CD4-positive, alpha-beta T cell (primary cell): ENCODE results near the gene CACNB2. TPM values are rescaled to one million over a fixed set of nuclear protein-coding genes. Genes with fewer than 3 reads are reported as not detected.

Experiments
- ATAC-seq: fragments of 200-7000 bp; cut with Tn5 transposase; one replicate; pipeline ENCODE4 v1.10.0; 2022; ENCODE audit warnings: mild to moderate bottlenecking; ENCODE audit not compliant: poor library complexity
- CTCF ChIA-PET: fragments of 350-600 bp; sonication (Branson Sonifier 250); formaldehyde crosslinking; loops from one replicate; lab custom pipeline; 2021; ENCODE audit warnings: antibody characterized with exemption, inconsistent platforms; lab: Charles Lee
- POLR2A ChIA-PET: fragments of 350-600 bp; sonication (Branson Sonifier 250); formaldehyde crosslinking; loops from one replicate; lab custom pipeline; 2021; ENCODE audit warnings: antibody characterized with exemption, inconsistent platforms; lab: Charles Lee
- DNase-seq, 14 experiments: peaks; one replicate each; pipeline ENCODE4 v3.0.0-alpha.2; 2013 to 2020; ENCODE audit warnings: mixed read lengths in 2 of 14
- H3K27ac ChIP-seq, 2 donors: one replicate each; pipeline versions ENCODE4 v1.5.1 to v1.7.0; 2013; ENCODE audit warnings: low read length in 2 of 2, low read depth in 1 of 2, mild to moderate bottlenecking in 1 of 2
- H3K27me3 ChIP-seq, 2 experiments: 1 replicate in 1 of 2; 2 replicates in 1 of 2; pipeline versions ENCODE4 v1.6.1 to v1.7.0; 2013; ENCODE audit warnings: low read length in 2 of 2, control low read depth in 1 of 2, mild to moderate bottlenecking in 1 of 2, moderate library complexity in 1 of 2; ENCODE audit not compliant: insufficient read depth in 2 of 2, control insufficient read depth in 1 of 2
- H3K36me3 ChIP-seq: one replicate; pipeline ENCODE4 v1.6.1; 2013; ENCODE audit warnings: low read length, control low read depth; ENCODE audit not compliant: insufficient read depth
- H3K4me1 ChIP-seq: one replicate; pipeline ENCODE4 v1.6.1; 2013; ENCODE audit warnings: low read length, control low read depth; ENCODE audit not compliant: insufficient read depth
- H3K4me3 ChIP-seq: one replicate; pipeline ENCODE4 v1.5.1; 2013; ENCODE audit warnings: mild to moderate bottlenecking, low read length, moderate library complexity
- H3K9me3 ChIP-seq, 2 experiments: 1 replicate in 1 of 2; 2 replicates in 1 of 2; pipeline versions ENCODE4 v1.6.1 to v1.7.0; 2013; ENCODE audit warnings: low read length in 2 of 2, mild to moderate bottlenecking in 2 of 2, control low read depth in 1 of 2, moderate library complexity in 1 of 2; ENCODE audit not compliant: control insufficient read depth in 1 of 2, insufficient read depth in 1 of 2
- H3K27ac Mint-ChIP-seq: one replicate; pipeline ENCODE4 v1.8.0; 2020; ENCODE audit warnings: mixed read lengths
- H3K27me3 Mint-ChIP-seq: one replicate; pipeline ENCODE4 v1.8.0; 2021; ENCODE audit warnings: mixed read lengths
- H3K36me3 Mint-ChIP-seq: one replicate; pipeline ENCODE4 v1.8.0; 2021; ENCODE audit warnings: low read depth, mixed read lengths
- H3K4me1 Mint-ChIP-seq: one replicate; pipeline ENCODE4 v1.8.0; 2021; ENCODE audit warnings: low read depth, mixed read lengths
- H3K4me3 Mint-ChIP-seq: one replicate; pipeline ENCODE4 v1.8.0; 2020; ENCODE audit warnings: mild to moderate bottlenecking, mixed read lengths
- H3K9me3 Mint-ChIP-seq: one replicate; pipeline ENCODE4 v1.8.0; 2020; ENCODE audit warnings: mixed read lengths
- intact Hi-C, 2 experiments: fragments of 100-400 bp; cut with DNase I in 1 of 2; cut with micrococcal nuclease in 1 of 2; formaldehyde crosslinking; loops; one replicate each; pipeline versions ENCODE4 v1.15.1 to v1.9.0; 2023 to 2025; cut with DNase I, micrococcal nuclease
- total RNA-seq, 174 experiments: library from RNA in 2 of 174; stranded (reverse) in 2 of 174; gene quantifications; one replicate each; pipeline ENCODE4 v1.2.3 and lab custom pipeline; 2021 to 2026
- TF ChIP-seq, protein P1 (sequence below): fragments of 200-600 bp; IDR thresholded peaks from one replicate; pipeline ENCODE4 v1.8.0; 2022; ENCODE audit warnings: antibody characterized with exemption, mild to moderate bottlenecking

Gene CACNB2
- total RNA-seq, 2 experiments from 2014 or later, result 0.34 TPM; not detected in 1

DNA sequence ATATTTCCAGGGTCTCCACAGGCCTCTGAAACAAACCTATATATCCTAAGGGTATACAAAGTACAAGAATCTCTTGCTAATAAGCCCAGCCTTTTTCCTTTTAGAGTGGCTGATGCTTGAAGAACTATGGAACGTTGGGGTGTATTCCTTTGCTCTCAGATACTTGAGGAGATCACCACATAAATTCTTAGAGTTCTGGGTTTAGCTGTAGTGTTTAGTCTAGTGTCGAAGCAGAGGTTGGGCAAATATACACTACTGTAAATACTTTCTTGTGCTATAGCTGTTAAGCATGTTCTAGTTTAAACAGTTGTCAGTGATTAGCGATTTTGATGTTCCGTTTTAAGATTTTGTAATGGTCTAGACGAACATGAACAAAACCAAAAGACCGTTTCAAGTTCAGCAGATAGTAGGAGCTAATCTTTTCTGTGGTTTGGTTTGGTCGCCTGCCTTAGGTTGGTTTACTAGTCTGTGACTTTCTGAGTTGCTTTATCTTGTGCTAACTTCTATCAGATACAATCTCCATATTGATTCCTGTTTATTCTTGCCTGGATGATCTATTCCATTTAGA, 281.6 kb downstream of the CACNB2 start:
- ATAC-seq (no peak), DNase-seq (no peak)
- POLR2A ChIA-PET, result no interaction called here
- CTCF ChIA-PET, result no interaction called here
- H3K4me1 Mint-ChIP-seq, result no peaks in the 10 kb centered on the region
- no peaks in the 10 kb centered on the region for H3K36me3 ChIP-seq
- H3K27me3 ChIP-seq, result no peaks in the 10 kb centered on the region
- no peak overlapping the region for H3K4me3 Mint-ChIP-seq
- H3K27ac ChIP-seq, result no peak overlapping the region
- H3K4me3 ChIP-seq, result no peak overlapping the region
- no peaks in the 10 kb centered on the region for H3K9me3 Mint-ChIP-seq
- no peaks in the 10 kb centered on the region for H3K4me1 ChIP-seq
- TF ChIP-seq, protein P1, sequence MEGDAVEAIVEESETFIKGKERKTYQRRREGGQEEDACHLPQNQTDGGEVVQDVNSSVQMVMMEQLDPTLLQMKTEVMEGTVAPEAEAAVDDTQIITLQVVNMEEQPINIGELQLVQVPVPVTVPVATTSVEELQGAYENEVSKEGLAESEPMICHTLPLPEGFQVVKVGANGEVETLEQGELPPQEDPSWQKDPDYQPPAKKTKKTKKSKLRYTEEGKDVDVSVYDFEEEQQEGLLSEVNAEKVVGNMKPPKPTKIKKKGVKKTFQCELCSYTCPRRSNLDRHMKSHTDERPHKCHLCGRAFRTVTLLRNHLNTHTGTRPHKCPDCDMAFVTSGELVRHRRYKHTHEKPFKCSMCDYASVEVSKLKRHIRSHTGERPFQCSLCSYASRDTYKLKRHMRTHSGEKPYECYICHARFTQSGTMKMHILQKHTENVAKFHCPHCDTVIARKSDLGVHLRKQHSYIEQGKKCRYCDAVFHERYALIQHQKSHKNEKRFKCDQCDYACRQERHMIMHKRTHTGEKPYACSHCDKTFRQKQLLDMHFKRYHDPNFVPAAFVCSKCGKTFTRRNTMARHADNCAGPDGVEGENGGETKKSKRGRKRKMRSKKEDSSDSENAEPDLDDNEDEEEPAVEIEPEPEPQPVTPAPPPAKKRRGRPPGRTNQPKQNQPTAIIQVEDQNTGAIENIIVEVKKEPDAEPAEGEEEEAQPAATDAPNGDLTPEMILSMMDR, result no peak
- no peaks in the 10 kb centered on the region for H3K27me3 Mint-ChIP-seq
- H3K9me3 ChIP-seq, result no peaks in the 10 kb centered on the region
- no peak overlapping the region for H3K27ac Mint-ChIP-seq
- no peaks in the 10 kb centered on the region for H3K36me3 Mint-ChIP-seq
- intact Hi-C loops, result no loop called here

DNA sequence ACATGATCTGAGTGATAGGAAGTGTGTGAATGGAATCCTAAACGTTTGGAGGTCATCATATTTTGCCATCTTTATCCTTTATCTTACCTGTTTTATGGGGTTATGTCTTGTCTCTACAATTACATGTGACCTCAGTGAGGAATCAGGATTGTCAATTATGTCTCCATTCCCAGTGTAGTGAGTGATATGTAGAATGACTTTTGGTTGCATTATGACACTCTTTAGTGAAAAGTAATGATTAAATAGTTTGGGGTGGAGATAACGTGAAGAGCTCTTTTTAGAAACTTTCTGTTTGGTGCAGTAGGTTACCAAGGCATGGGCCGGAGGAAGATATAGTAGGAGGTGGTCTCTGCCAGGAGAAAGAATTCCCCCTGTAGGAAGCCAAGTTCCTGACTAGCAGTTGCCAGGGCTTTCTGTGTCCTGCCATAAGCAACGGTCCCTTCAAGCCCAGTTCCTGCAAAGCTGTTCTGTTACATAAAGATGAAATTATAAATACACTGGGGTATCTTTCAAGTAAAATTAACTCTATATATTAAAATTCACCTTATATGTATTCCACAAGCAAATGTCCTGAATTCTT, 282.9 kb downstream of the CACNB2 start:
- H3K27me3 ChIP-seq, result no peaks in the 10 kb centered on the region
- H3K36me3 Mint-ChIP-seq, result no peaks in the 10 kb centered on the region
- no peaks in the 10 kb centered on the region for H3K4me1 ChIP-seq
- H3K9me3 Mint-ChIP-seq, result no peaks in the 10 kb centered on the region
- TF ChIP-seq, protein P1, result no peak
- no peak overlapping the region for H3K27ac Mint-ChIP-seq
- DNase-seq, result no peak
- intact Hi-C loops, result no loop called here
- no peak for ATAC-seq
- H3K4me3 Mint-ChIP-seq, result no peak overlapping the region
- POLR2A ChIA-PET, result no interaction called here
- no peaks in the 10 kb centered on the region for H3K9me3 ChIP-seq
- no peak overlapping the region for H3K27ac ChIP-seq
- H3K36me3 ChIP-seq, result no peaks in the 10 kb centered on the region
- no peak overlapping the region for H3K4me3 ChIP-seq
- no peaks in the 10 kb centered on the region for H3K4me1 Mint-ChIP-seq
- CTCF ChIA-PET, result no interaction called here
- H3K27me3 Mint-ChIP-seq, result no peaks in the 10 kb centered on the region

DNA sequence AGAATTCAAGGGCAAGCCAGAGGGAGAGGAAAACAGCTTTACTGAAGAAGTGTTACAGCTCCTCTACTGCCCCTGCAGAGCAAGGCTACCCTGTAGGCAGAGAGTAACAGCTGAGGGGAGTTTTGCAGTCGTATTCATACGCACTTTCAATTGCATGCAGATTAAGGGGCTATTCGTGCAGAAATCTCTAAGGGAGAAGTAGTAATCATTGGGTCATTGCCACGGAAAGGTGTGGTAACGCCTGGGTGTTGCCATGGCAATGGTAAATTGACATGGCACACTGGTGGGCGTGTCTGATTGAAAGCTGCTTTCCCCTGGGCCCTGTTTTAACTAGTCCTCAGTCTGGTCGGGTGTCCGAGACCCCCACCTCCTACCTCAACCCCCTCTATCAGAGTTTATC, 284.0 kb downstream of the CACNB2 start:
- Mint-ChIP-seq H3K36me3 (no peaks in the 10 kb centered on the region), H3K27ac (no peak overlapping the region), H3K4me3 (no peak overlapping the region), H3K4me1 (no peaks in the 10 kb centered on the region), H3K9me3 (no peaks in the 10 kb centered on the region), H3K27me3 (peaks cover 4% of the 10 kb centered on the region)
- Histone ChIP-seq H3K4me1 (no peaks in the 10 kb centered on the region), H3K4me3 (no peak overlapping the region), H3K9me3 (no peaks in the 10 kb centered on the region), H3K27ac (no peak overlapping the region), H3K36me3 (no peaks in the 10 kb centered on the region), H3K27me3 (no peaks in the 10 kb centered on the region)
- ChIA-PET POLR2A (no interaction called here), CTCF (no interaction called here)
- intact Hi-C loops, result no loop called here
- ATAC-seq (no peak), DNase-seq (no peak)
- TF ChIP-seq, protein P1, result no peak
